ENCODE measurements around the gene NKD2. TPM values are rescaled to one million over a fixed set of nuclear protein-coding genes. Genes with fewer than 3 reads are reported as not detected.

The NKD2 gene
- total RNA-seq, result 52.8 to 65.1 TPM (median 63.4 TPM) in 3 replicates

- Mint-ChIP-seq H3K9me3 (no peaks in the 10 kb centered on the region), H3K4me3 (peak within 1 kb of the TSS; percentile 74), H3K27me3 (ENCODE audit: low read depth) (peaks cover 71% of the 10 kb centered on the region), H3K36me3 (no peaks in the 10 kb centered on the region), H3K27ac (no peak within 1 kb of the TSS), H3K4me1 (peaks cover 37% of the 10 kb centered on the region)
- TF ChIP-seq, protein P1, sequence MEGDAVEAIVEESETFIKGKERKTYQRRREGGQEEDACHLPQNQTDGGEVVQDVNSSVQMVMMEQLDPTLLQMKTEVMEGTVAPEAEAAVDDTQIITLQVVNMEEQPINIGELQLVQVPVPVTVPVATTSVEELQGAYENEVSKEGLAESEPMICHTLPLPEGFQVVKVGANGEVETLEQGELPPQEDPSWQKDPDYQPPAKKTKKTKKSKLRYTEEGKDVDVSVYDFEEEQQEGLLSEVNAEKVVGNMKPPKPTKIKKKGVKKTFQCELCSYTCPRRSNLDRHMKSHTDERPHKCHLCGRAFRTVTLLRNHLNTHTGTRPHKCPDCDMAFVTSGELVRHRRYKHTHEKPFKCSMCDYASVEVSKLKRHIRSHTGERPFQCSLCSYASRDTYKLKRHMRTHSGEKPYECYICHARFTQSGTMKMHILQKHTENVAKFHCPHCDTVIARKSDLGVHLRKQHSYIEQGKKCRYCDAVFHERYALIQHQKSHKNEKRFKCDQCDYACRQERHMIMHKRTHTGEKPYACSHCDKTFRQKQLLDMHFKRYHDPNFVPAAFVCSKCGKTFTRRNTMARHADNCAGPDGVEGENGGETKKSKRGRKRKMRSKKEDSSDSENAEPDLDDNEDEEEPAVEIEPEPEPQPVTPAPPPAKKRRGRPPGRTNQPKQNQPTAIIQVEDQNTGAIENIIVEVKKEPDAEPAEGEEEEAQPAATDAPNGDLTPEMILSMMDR (IDR thresholded peaks at IDR 0.05; ENCODE audit: unreplicated experiment), result peak; percentile 71
- peak; percentile 46 to 79 for DNase-seq (ENCODE audit: low spot score in 2 of 2, unreplicated experiment in 2 of 2)
These were observed at the start of gene NKD2 for GRCh38 chr5:1008451-1009358. TSS of gene NKD2 (plus strand) at chr5:1008802. CDS start at chr5:1009058, 256 bp downstream.

- peak overlapping the region; percentile 82 for H3K27ac Mint-ChIP-seq
- H3K4me1 Mint-ChIP-seq, result peaks cover 63% of the 10 kb centered on the region
- peaks cover 4% of the 10 kb centered on the region for H3K27me3 Mint-ChIP-seq (ENCODE audit: low read depth)
- peak in 1 of 2 experiments; percentile 38 for DNase-seq (ENCODE audit: low spot score in 2 of 2, unreplicated experiment in 2 of 2)
- no peaks in the 10 kb centered on the region for H3K36me3 Mint-ChIP-seq
- TF ChIP-seq, protein P1 (IDR thresholded peaks at IDR 0.05; ENCODE audit: unreplicated experiment), result no peak
- H3K9me3 Mint-ChIP-seq, result no peaks in the 10 kb centered on the region
- H3K4me3 Mint-ChIP-seq, result no peak overlapping the region
These were observed 48.7 kb upstream of the NKD2 start for GRCh38 chr5:959581-960531.

DNA sequence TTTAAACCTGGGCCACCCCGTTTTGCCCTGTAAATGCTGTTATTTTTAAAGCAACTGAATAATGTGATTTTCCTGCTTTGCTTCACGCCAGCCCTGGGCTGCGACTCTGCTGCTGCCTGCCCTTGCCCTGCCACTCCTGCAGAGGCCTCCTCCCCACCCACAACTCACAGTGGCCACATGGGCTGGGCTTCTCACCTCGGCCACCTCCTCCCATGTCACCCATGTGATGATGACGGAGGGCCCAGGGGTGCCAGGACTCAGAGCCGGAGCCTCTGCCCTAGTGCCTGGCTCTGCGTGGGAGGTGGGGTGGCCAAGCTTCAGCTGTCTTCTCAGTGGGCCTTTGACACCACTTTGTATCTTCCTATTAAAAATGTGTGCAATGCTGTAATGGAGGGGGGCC lies 48.1 kb upstream of the NKD2 start:
- TF ChIP-seq, protein P1 (IDR thresholded peaks at IDR 0.05; ENCODE audit: unreplicated experiment), result no peak
- Mint-ChIP-seq H3K9me3 (no peaks in the 10 kb centered on the region), H3K36me3 (no peaks in the 10 kb centered on the region), H3K27me3 (ENCODE audit: low read depth) (peaks cover 4% of the 10 kb centered on the region), H3K4me1 (peaks cover 62% of the 10 kb centered on the region), H3K27ac (peak overlapping the region; percentile 82), H3K4me3 (no peak overlapping the region)
- peak in 1 of 2 experiments; percentile 38 for DNase-seq (ENCODE audit: low spot score in 2 of 2, unreplicated experiment in 2 of 2)

- Mint-ChIP-seq H3K4me1 (peaks cover 57% of the 10 kb centered on the region), H3K36me3 (no peaks in the 10 kb centered on the region), H3K27ac (peak overlapping the region; percentile 66), H3K9me3 (no peaks in the 10 kb centered on the region), H3K27me3 (ENCODE audit: low read depth) (peaks cover 5% of the 10 kb centered on the region), H3K4me3 (no peak overlapping the region)
- peak in 1 of 2 experiments; percentile 35 for DNase-seq (ENCODE audit: low spot score in 2 of 2, unreplicated experiment in 2 of 2)
- TF ChIP-seq, protein P1 (IDR thresholded peaks at IDR 0.05; ENCODE audit: unreplicated experiment), result no peak
These were observed 47.4 kb upstream of the NKD2 start for GRCh38 chr5:961002-961710.

- TF ChIP-seq, protein P1 (IDR thresholded peaks at IDR 0.05; ENCODE audit: unreplicated experiment), result no peak
- H3K27me3 Mint-ChIP-seq (ENCODE audit: low read depth), result peaks cover 7% of the 10 kb centered on the region
- no peak for DNase-seq (ENCODE audit: low spot score in 2 of 2, unreplicated experiment in 2 of 2)
- H3K27ac Mint-ChIP-seq, result peak overlapping the region; percentile 30
- no peaks in the 10 kb centered on the region for H3K36me3 Mint-ChIP-seq
- H3K4me1 Mint-ChIP-seq, result peaks cover 52% of the 10 kb centered on the region
- H3K9me3 Mint-ChIP-seq, result no peaks in the 10 kb centered on the region
- no peak overlapping the region for H3K4me3 Mint-ChIP-seq
These were observed 46.8 kb upstream of the NKD2 start for GRCh38 chr5:961711-962240.
